Measurements from ENCODE around the gene SVEP1.

- TF ChIP-seq CTCF (IDR thresholded peaks at IDR 0.05) (no peak), EZH2 (IDR thresholded peaks at IDR 0.05; ENCODE audit: borderline replicate concordance, insufficient read depth, low read depth, low read length, poor library complexity, severe bottlenecking) (no peak)
Measured at GRCh38 chr9:110536822-110537221, 42.7 kb downstream of the SVEP1 start.

Data from B cell (primary cell).